HG02678 (cell line): ENCODE data around the gene SYT11.
"Not testable (repeated sequence)": the region's sequence is repeated elsewhere in the genome, so short reads cannot be mapped to it uniquely, and the experiment has no call there.

ENCODE experiments used
- ATAC-seq: cut with Tn5 transposase; IDR thresholded peaks from one replicate; pipeline ENCODE4 v1.9.1; 2021; ENCODE audit warnings: mild to moderate bottlenecking, moderate library complexity; ENCODE audit not compliant: unreplicated experiment

The SYT11 gene

DNA sequence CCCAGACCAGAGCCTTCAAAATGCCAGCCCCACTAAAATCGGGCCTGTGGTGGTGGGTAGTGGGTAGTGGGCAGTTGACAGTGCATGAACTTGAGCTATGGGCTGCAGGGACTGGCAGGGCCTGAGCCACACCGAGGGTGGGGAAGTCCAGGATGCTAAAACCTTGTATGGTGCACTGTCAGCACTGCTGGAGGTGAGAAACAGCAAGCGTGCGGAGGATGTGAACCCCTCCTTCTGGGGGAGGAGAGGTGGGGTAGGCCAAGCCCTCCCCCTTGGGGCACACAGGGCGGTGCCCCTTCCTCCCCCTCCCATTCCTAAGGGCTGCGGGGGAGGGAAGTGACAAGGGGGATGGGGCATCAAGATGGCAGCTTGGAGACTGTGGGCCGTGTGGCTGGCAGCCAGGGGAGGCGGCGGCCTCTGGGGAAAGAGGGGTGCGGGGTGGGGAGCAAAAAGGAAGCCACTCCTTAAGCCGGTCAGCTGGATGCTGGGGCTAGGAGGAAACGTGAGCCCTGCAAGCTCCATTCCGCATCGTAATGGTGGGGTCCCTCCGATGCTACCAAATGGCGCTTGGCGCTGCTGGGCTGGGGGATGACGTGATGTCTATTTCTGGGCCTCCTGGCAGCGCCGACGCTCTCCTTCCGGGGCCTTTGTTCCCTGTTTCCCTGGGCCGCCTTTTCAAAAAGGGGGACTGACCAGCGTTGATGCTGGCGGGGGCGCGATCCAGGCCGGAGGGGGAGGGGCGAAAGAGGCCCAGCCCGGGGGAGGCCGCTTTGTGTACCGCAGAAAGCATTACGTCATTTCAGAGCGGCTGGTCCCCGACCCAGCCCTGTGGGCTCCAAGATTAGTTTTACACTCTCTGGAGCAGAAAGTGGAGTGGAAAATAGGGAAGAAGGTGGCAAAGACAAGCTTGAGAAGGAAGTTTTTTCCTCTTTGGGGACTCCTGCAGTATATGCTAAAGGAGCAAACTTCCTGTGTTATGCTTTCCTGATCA is 809 bp downstream of the SYT11 start:
- ATAC-seq, result no peak

DNA sequence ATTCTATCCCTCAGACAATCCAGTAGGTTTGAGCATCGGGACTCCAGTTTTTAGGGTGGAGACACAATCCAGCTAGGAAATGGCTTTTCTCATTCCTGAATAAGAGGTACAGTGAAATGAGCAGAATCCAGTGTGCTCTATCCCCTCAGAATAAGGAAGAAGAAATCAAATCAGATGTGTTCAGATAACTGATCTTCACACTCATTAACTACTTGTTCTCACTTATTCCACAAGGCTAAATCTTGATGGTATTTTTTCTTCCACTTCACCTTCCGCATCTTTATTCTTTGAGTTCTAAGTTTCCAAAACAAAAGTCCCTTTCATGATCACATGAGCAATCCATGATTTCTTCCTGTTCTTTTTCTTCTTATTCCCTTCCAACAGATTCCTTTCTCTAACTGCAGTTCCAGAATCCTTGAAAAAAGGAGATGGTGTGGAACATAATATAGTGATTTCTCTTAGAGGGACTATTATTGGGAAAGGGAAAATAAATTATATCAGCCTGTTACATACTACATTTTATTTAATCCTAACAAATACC is 1.7 kb downstream of the SYT11 start:
- ATAC-seq, result no peak

DNA sequence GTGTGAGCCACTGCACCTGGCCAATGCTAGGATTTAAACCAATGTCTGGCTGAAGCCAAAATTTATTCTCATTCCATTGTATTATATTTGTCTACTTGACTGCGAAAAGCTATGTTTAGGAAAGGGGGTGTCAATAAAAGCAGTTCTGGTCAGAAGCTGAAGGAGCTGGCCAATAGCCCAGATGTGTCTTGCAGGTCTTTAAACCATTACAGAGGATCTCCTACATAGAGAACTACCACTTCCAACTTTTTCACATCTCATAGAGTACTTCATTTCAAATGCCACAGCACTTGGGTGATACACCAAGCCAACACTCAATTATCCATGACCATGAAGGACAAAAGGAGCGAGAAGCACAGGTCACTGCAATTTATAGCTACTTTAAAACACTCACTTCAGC is 2.5 kb downstream of the SYT11 start:
- no peak for ATAC-seq

DNA sequence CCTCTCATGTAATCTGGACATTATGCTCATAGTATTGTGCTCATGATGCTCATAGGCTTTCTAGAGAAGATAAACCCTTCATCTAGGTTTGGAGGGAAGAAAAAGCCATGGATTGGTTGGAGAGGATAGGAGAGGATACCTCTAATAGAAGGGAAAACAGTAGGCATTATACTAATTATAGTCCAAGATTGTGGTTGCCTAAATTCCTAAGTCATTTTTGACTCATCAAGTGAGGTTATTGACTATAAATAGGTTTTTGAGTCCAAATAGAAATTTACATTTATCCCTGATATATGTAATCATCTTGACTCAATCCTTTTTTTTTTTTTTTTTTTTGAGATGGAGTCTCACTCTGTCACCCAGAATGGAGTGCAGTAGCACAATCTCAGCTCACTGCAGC is 5.0 kb downstream of the SYT11 start:
- no peak for ATAC-seq

DNA sequence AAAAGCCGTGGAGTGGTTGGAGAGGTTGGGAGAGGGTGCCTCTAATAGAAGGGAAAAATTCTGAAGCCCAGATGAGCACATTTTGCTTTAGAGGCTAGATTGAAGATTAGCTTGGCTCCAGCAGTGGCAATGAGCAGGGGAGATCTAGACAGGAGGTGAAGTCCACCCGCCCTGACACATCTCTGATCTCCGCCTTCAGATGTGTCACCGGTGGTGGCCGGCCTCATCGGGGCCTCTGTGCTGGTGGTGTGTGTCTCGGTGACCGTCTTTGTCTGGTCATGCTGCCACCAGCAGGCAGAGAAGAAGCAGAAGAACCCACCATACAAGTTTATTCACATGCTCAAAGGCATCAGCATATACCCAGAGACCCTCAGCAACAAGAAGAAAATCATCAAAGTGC is 8.4 kb downstream of the SYT11 start:
- ATAC-seq, result no peak

DNA sequence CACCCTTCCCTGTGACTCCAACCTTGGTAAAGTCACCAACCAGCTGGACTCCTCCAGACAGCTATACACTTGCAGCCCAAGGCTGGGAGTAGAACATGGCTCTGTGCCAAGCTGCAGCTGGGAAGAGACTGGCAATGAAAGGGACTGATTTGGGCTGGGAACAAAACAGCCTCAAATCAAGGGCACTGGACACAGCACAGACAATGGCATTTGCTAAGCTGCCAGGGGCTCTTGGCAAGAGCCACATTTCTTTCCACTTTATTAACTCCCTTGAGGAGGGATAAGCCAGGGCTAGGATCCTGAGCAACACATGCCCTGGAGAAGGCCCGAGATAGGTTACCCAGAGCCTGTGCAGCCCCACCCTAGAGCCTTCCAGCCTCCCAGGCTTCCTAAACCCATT is 12.0 kb downstream of the SYT11 start:
- no peak for ATAC-seq

DNA sequence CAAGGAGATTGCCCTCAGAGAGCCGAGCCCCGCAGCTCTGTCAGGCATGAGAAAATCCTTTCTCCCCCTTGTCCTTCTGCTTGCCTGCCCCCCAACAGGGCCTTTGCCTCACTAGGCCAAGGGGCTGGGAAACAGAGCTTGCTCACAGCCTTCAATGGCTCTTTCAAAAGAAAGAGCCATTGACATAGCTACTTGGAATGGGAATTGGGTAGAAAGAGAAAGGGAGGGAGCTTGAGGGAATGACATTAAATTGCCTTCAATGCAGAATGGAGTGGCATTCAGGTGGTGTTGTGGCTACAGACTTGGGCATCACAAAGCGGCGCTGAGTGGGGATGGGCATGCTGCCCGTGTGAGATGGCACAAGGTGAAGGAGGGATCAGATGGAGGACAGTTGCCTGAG is 13.2 kb downstream of the SYT11 start:
- ATAC-seq, result no peak

DNA sequence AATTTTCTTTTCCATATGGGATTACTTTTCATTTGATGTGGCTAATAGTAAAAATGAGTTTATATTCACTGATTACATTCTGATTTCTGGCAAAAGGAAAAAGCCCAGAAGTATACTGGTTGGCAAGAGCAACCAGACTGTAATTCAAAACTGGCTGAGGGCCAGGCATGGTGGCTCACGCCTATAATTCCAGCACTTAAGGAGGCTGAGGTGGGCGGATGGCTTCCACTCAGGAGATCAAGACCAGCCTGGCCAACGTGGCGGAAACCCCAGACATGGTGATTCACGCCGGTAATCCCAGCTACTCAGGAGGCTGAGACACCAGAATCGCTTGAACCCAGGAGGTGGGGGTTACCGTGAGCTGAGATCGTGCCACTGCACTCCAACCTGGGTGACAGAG is 14.5 kb downstream of the SYT11 start:
- ATAC-seq, result no peak

DNA sequence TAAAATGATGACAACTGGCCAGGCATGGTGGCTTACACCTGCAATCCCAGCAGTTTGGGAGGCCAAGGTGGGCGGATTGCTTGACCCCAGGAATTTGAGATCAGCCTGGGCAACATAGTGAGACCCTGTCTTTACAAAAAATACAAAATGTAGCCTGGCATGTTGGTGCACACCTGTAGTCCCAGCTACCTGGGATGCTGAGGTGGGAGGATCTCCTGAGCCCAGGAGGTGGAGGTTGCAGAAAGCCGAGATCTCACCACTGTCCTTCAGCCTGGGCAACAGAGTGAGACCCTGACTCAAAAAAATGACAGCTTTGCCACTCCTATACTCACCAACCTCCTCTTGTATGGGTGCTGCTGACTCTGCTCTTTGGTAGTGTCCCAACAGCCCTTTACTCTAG is 18.6 kb downstream of the SYT11 start:
- no peak for ATAC-seq

DNA sequence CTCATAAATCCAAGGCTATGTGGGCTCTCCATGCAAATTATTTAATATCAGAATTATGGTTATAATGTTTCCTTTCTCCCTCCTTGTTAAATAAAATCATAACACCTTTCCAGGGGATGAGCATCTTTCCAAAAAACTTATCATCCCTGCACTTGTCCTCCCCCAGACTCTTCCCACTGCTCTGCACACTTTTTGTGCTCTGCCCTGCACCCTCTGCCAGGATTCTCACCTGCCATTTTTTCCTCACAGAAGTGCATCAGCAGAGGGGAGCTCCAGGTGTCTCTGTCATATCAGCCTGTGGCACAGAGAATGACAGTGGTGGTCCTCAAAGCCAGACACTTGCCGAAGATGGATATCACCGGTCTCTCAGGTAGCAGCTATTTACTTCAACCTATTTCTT is 20.9 kb downstream of the SYT11 start:
- ATAC-seq, result no peak

DNA sequence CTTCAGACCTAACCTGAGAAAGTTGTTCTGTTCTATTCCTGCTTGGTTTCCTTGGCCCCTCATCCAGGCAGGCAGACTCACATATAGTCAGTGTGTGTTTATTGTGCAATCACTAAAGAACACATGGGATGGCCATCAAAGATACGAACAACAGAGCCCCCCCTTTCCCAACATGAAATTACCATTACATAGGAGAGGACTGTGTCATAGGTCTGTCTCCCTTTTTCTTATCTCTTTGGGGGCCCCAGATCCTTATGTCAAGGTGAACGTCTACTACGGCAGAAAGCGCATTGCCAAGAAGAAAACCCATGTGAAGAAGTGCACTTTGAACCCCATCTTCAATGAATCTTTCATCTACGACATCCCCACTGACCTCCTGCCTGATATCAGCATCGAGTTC is 21.6 kb downstream of the SYT11 start:
- no peak for ATAC-seq

DNA sequence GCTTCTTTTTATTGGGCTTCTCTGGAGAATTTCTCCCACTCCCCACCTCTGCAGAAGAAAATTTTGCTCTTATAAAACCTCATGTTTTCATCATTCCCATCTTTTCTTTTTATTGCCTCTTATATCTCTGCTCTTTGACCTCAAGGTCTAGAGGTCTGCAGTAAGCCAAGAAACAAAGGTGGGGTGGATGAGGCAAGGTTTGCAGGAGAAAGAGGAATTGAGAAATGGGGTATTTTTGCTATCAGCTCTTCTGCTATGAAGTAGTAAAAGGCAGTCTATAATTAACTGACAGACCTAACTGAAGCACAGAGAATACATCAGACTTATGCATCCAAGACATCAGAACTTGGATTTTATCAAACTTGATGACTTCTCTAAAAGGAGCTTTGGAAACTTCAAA is 22.9 kb downstream of the SYT11 start:
- ATAC-seq, result no peak

DNA sequence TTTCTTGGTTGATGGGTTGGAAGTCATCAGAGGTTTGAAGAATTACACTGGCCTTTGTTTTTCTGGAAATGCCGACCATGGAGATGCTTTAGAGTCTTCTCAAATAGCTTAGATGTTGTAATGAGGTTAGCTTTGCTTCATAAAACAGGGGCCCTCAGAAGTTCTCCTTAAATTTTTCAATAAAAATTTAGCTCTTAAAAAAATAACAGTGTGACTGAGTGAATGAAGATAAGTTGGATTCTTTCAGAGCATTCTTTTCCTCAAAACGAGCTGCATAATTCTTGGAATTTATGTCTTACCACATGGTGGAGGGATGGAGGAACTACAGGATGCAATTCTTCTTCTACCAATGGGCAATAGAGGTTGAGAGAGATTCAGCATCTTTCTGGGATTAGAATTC is 23.4 kb downstream of the SYT11 start:
- no peak for ATAC-seq

DNA sequence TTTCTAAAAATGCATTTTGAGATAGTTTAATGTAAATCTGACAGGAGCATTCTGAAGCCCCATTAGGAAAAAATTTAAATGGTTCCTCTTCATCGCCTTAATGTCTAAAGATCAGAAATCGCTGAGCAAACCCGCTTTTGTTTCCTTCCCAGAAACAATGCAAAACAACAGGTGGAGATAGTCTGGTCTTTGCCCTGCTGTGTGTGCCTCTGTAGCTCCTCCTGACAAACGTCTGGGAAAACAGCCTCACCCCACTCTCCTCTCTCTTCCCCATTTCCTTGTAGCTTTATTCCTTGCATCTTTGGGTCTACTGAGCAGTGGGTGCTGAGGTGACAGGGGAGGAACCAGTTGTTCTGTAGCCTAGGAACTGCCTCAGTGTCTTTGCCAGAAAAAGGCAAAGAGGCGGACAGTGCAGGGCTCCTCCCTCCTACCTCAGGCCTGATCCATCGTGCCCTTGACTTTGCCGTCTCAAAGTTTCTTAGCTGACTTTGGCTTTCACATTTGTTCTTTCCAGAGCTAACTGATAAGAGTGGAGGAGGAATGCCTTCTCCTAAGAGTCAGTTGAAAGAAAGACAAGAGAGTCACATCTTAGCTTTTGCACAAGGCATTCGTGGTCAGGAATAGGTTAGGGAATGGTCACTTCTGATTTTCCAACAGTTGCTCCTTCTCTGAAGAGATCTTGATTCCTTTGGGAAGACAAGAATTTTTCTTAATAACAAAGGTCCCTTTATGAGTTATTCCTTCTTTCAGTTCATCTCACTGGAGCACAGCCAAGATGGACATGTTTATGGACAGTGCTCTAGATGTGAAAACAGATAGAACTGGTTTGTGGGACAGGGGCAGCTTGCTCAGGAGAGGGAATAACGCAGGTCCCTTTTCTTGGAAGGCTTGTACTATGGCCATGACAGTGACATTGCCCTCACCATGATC is 24.9 kb downstream of the SYT11 start:
- no peak for ATAC-seq

DNA sequence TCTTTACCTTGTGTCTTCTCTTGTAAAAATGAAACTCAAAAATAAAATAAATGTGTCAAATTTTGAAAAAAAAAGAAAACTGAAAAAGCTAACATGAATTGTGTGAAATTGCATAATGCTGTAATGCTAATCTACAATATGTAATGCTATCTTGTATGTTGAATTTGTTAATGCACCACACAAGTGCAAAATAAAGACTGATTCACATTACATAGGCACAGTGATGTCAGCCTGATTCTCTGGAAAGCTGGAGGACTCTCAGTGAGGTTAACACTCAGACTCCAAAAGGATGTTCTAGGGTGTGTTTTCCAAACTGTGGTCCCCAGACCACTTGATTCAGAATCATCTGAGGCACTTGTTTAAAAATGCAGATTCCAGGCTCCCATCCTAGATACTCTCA is 25.6 kb downstream of the SYT11 start:
- ATAC-seq, result no peak

DNA sequence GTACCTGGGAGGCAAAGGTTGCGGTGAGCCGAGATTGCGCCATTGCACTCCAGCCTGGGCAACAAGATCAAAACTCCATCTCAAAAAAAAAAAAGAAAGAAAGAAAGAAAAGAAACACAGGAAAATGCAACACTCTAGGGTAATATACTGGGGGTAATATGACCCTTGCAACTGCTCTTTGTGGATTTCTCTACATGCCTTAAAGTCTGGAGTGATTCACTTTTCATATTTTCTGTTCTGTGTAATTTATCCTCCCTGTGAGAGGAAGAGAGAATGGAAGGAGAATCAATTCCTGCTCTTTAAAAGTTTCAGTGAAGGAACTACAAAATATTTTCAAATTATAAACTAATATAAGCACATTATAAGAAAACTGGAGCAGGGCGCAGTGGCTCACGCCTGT is 29.1 kb downstream of the SYT11 start:
- ATAC-seq, result no peak

DNA sequence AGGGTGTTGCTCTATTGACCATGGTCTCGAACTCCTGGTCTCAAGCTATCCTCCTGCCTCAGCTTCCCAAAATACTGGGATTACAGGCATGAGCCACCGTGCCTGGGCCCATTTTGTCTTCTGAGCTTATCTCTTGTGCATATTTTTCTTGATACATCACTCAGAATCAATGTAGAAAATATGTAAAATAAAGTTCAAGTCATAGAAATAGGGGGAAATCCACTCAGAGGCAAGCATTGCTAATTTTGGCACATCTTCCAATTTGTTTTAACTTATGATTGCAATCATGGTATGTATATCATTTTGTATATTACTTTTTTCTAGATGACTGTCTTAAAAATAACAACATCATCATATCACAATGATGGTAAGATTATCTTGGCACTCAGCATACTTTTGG is 30.2 kb downstream of the SYT11 start:
- ATAC-seq, result no peak

DNA sequence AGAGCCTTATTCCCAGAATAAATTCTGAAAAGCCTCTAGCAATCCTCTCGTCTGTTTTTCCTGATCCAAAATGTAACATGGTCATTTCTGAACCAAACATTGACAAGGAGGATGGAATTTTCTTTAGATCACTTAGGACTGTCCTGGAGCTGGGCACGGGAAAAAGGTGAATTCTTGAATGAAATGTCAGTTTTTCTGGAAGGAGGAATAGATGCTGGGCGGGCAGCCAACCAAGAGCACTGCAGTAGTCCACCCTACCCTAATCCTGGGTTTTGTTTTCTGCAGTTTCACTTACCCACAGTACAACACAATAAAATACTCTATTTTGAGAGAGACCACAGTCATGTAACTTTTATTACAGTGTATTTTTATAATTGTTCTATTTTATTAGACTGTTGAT is 30.9 kb downstream of the SYT11 start:
- ATAC-seq, result no peak

DNA sequence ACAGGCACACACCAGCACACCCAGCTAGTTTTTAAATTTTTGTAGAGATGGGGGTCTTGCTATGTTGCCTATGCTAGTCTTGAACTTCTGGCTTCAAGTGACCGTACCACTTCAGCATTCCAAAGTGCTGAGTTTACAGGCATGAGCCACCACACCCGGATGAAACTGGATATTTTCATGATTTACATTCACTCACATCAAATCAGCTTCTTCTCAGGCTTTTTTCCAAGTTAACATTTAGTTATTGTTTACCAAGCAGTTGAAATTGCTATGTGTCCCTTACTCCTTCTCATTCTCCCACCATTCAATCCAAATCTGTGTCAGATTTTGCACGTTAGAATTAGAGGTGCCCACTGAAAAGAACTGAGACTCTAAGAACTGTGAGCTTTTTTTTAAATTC is 33.4 kb downstream of the SYT11 start:
- ATAC-seq, result no peak

DNA sequence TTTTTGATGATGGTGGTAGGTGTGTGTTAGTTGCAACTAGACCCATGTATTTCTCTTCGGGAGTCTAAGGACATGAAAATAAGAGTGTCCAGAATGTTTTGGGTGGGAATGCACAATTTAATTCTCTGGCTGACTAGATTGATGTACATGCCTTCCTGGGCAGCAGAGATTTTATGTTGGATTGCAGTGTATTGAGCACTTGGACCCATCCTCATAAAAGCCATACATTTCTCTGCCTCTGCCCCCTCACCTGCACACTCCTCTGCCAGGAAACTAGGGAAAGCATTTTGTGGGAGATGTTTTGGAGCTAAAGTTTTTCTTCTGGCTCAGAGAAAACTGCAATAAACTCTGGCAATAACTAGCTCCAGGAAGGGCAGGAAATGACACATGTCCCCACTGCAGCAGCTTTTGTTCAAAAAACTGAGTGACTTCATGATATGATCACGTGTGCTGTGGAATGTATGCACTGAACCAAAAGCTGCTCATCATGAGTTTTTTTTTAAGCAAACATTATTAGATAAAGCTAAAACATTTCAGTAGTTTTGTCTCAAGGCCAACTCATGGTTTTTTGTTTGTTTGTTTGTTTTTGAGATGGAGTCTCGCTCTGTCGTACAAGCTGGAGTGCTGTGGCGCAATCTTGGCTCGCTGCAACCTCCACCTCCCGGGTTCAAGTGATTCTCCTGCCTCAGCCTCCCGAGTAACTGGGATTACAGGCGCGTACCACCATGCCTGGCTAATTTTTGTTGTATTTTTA is 34.2 kb downstream of the SYT11 start:
- ATAC-seq, result no peak

DNA sequence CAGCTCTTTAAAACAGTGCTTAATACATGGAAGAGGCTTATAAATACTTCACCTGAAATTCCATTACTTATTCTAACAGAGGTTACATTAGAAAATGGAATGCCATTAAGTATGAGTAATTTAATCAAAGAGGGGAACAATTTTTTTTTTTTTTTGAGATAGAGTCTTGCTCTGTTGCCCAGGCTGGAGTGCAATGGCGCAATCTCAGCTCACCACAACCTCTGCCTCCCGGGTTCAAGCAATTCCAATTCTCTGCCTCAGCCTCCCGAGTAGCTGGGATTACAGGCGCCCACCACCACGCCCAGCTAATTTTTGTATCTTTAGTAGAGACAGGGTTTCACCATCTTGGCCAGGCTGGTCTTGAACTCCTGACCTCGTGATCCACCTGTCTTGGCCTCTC is 36.2 kb downstream of the SYT11 start:
- ATAC-seq, result not testable (repeated sequence)
